ENCODE measurements around the gene TIGD6.

DNA sequence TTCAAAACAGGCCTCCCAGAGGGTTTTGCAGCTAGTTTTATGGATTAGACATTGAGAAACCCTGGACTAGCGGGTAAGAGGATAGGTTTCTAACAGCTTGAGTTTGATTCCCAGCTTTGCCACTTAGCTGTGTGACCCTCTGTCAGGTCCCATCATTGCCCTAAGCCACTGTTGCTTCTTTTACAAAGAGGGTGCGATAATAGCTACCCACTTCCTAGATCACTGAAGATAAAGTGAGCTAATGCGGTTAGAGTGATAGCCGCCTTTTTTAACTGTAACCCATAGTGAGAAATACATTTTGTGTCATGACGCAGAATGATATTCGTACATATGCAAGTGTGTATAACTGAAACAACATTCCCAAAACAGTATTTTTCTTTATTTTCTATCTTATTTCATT is 45.6 kb upstream of the TIGD6 start:
- TF ChIP-seq, protein P1, sequence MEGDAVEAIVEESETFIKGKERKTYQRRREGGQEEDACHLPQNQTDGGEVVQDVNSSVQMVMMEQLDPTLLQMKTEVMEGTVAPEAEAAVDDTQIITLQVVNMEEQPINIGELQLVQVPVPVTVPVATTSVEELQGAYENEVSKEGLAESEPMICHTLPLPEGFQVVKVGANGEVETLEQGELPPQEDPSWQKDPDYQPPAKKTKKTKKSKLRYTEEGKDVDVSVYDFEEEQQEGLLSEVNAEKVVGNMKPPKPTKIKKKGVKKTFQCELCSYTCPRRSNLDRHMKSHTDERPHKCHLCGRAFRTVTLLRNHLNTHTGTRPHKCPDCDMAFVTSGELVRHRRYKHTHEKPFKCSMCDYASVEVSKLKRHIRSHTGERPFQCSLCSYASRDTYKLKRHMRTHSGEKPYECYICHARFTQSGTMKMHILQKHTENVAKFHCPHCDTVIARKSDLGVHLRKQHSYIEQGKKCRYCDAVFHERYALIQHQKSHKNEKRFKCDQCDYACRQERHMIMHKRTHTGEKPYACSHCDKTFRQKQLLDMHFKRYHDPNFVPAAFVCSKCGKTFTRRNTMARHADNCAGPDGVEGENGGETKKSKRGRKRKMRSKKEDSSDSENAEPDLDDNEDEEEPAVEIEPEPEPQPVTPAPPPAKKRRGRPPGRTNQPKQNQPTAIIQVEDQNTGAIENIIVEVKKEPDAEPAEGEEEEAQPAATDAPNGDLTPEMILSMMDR (IDR thresholded peaks at IDR 0.05) = no peak
- no peak for TF ChIP-seq POLR2A (IDR thresholded peaks at IDR 0.05)
